A549 (cell line): ENCODE measurements around the gene KMT2C.

Experiments
- CEBPB ChIP-seq, 2 experiments: fragments of >200 bp in 1 of 2; sonication (Bioruptor Twin) in 1 of 2; formaldehyde crosslinking in 1 of 2; IDR thresholded peaks; 2 replicates each; pipeline ENCODE4 v1.6.1; 2012 to 2016
- JUN ChIP-seq, 2 experiments: fragments of >200 bp; sonication (Bioruptor Twin); formaldehyde crosslinking; IDR thresholded peaks; 2 replicates in 1 of 2; 3 replicates in 1 of 2; pipeline ENCODE4 v1.6.1; 2016 to 2017
- MAZ ChIP-seq: fragments of 150-350 bp; IDR thresholded peaks from 2 replicates; pipeline ENCODE4 v1.6.1; 2014; ENCODE audit warnings: antibody characterized with exemption, low read depth, low read length, borderline replicate concordance
- MYC ChIP-seq: IDR thresholded peaks from 2 replicates; pipeline ENCODE4 v1.6.1; 2012; ENCODE audit warnings: mild to moderate bottlenecking, inconsistent platforms, low read length, improper control_type of control experiment, borderline replicate concordance
- POLR2A ChIP-seq: IDR thresholded peaks from 2 replicates; pipeline ENCODE4 v1.6.1; 2012; ENCODE audit warnings: mild to moderate bottlenecking, low read length
- SMC3 ChIP-seq: fragments of >200 bp; sonication (Bioruptor Twin); formaldehyde crosslinking; IDR thresholded peaks from 3 replicates; pipeline ENCODE4 v1.6.1; 2018; ENCODE audit warnings: inconsistent platforms
- ZC3H11A ChIP-seq: fragments of 450-650 bp; IDR thresholded peaks from 2 replicates; pipeline ENCODE4 v1.6.1; 2014; ENCODE audit warnings: antibody characterized with exemption, mild to moderate bottlenecking
- TF ChIP-seq, protein P1 (sequence below): fragments of >200 bp; sonication (Bioruptor Twin); formaldehyde crosslinking; IDR thresholded peaks from 3 replicates; pipeline ENCODE4 v1.5.1; 2016
- TF ChIP-seq, protein P2 (sequence below): fragments of 250-450 bp; sonication (Bioruptor Pico); IDR thresholded peaks from 2 replicates; pipeline ENCODE4 v1.5.0; 2021; ENCODE audit warnings: mild to moderate bottlenecking, moderate library complexity, borderline replicate concordance

DNA sequence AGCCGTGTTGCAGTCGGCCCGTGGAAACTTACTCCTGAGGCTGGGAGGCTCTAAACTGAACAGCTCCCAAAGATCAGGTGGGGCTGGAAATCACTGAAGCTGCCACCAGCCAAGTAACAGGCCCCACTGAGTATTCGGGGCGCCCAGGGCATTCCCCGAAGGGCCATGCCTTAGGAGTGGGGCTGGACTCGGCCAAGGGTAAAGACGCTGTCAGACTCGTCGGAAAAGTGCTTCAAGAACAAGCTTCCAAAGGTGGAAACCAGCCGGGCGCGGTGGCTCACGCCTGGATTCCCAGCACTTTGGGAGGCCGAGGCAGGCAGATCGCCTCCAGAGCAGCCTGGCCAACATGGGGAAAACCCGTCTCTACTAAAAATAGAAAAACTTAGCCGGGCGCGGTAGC is 307.6 kb downstream of the KMT2C start:
- TF ChIP-seq, protein P1, sequence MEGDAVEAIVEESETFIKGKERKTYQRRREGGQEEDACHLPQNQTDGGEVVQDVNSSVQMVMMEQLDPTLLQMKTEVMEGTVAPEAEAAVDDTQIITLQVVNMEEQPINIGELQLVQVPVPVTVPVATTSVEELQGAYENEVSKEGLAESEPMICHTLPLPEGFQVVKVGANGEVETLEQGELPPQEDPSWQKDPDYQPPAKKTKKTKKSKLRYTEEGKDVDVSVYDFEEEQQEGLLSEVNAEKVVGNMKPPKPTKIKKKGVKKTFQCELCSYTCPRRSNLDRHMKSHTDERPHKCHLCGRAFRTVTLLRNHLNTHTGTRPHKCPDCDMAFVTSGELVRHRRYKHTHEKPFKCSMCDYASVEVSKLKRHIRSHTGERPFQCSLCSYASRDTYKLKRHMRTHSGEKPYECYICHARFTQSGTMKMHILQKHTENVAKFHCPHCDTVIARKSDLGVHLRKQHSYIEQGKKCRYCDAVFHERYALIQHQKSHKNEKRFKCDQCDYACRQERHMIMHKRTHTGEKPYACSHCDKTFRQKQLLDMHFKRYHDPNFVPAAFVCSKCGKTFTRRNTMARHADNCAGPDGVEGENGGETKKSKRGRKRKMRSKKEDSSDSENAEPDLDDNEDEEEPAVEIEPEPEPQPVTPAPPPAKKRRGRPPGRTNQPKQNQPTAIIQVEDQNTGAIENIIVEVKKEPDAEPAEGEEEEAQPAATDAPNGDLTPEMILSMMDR = no peak
- no peak for TF ChIP-seq MYC
- no peak for TF ChIP-seq JUN (IDR thresholded peaks at IDR 0.05)
- no peak for TF ChIP-seq POLR2A
- TF ChIP-seq, protein P2, sequence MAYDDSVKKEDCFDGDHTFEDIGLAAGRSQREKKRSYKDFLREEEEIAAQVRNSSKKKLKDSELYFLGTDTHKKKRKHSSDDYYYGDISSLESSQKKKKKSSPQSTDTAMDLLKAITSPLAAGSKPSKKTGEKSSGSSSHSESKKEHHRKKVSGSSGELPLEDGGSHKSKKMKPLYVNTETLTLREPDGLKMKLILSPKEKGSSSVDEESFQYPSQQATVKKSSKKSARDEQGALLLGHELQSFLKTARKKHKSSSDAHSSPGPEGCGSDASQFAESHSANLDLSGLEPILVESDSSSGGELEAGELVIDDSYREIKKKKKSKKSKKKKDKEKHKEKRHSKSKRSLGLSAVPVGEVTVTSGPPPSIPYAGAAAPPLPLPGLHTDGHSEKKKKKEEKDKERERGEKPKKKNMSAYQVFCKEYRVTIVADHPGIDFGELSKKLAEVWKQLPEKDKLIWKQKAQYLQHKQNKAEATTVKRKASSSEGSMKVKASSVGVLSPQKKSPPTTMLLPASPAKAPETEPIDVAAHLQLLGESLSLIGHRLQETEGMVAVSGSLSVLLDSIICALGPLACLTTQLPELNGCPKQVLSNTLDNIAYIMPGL (CRISPR knock-in tag) = no peak
- no peak for TF ChIP-seq CEBPB (IDR thresholded peaks at IDR 0.05)
- TF ChIP-seq MAZ = no peak
- TF ChIP-seq SMC3 = no peak
- no peak for TF ChIP-seq ZC3H11A
